GM12878 (cell line): Measurements from ENCODE around the gene HOPX.
"Not testable (repeated sequence)": the region's sequence is repeated elsewhere in the genome, so short reads cannot be mapped to it uniquely, and the experiment has no call there.

Experiments used
- BCLAF1 ChIP-seq: fragments of 450-650 bp; IDR thresholded peaks from 2 replicates; pipeline ENCODE4 v1.6.1; 2017; ENCODE audit warnings: antibody characterized with exemption, mild to moderate bottlenecking, moderate library complexity
- CTCF ChIP-seq, 3 experiments: IDR thresholded peaks in 2 of 3; conservative IDR thresholded peaks in 1 of 3; 2 replicates each; pipeline ENCODE4 v1.5.1; 2011; ENCODE audit warnings: low read depth in 3 of 3, low read length in 3 of 3, mild to moderate bottlenecking in 3 of 3, control low read depth in 2 of 3, moderate library complexity in 2 of 3, inconsistent platforms in 1 of 3, mixed read lengths in 1 of 3; ENCODE audit not compliant: control insufficient read depth in 2 of 3, insufficient read depth in 1 of 3; ENCODE audit errors: extremely low read depth in 1 of 3
- SP1 ChIP-seq: IDR thresholded peaks from one replicate; pipeline ENCODE4 v1.6.1; 2011; ENCODE audit warnings: low read depth, low read length

GRCh38 chr4:56610170-56610569, 70.9 kb downstream of the HOPX start:
- not testable (repeated sequence) for TF ChIP-seq SP1; CTCF (IDR thresholded peaks at IDR 0.05 in 2 of 3, conservative IDR thresholded peaks at IDR 0.05 in 1 of 3; ENCODE audit: control insufficient read depth in 2 of 3, extremely low read depth in 1 of 3, insufficient read depth in 1 of 3, low read depth in 3 of 3, low read length in 3 of 3); BCLAF1
